ENCODE measurements around the gene EGF. TPM values are rescaled to one million over a fixed set of nuclear protein-coding genes. Genes with fewer than 3 reads are reported as not detected.

EGF gene
- total and polyA plus RNA-seq, 3 donors from 2014 or later = 0.79 to 1.3 (median 0.87) TPM

GRCh38 chr4:109913596-109914241 is 1.0 kb downstream of the EGF start:
- Histone ChIP-seq H3K9me3 (no peaks in the 10 kb centered on the region), H3K4me1 (no peaks in the 10 kb centered on the region), H3K27ac (no peak overlapping the region), H3K4me3 (no peak overlapping the region), H3K27me3 (no peaks in the 10 kb centered on the region), H3K36me3 (ENCODE audit: low read depth, missing control alignments) (no peaks in the 10 kb centered on the region)
- intact Hi-C loops (cut with DNase I; ENCODE audit: low total_unique reads) = no loop called here
- TF ChIP-seq POLR2A (IDR thresholded peaks at IDR 0.05) (no peak), CTCF (IDR thresholded peaks at IDR 0.05) (no peak)
- WGBS, 2 donors = 90 to 96% methylated on average over 2 of the region's 2 CpGs
- DNase-seq = no peak

- Histone ChIP-seq H3K4me1 (no peaks in the 10 kb centered on the region), H3K9me3 (no peaks in the 10 kb centered on the region), H3K27me3 (no peaks in the 10 kb centered on the region), H3K36me3 (ENCODE audit: low read depth, missing control alignments) (no peaks in the 10 kb centered on the region), H3K4me3 (no peak overlapping the region), H3K27ac (no peak overlapping the region)
- intact Hi-C loops (cut with DNase I; ENCODE audit: low total_unique reads) = no loop called here
- no peak for DNase-seq
- TF ChIP-seq POLR2A (IDR thresholded peaks at IDR 0.05) (no peak), CTCF (IDR thresholded peaks at IDR 0.05) (no peak)
- 82 to 90% methylated on average over 3 of the region's 3 CpGs for WGBS, 2 donors
These were observed 1.6 kb downstream of the EGF start for GRCh38 chr4:109914322-109914721.

- Histone ChIP-seq H3K36me3 (ENCODE audit: low read depth, missing control alignments) (no peaks in the 10 kb centered on the region), H3K9me3 (no peaks in the 10 kb centered on the region), H3K27ac (no peak overlapping the region), H3K27me3 (no peaks in the 10 kb centered on the region), H3K4me1 (no peaks in the 10 kb centered on the region), H3K4me3 (no peak overlapping the region)
- 71 to 86% methylated on average over 8 of the region's 8 CpGs for WGBS, 2 donors
- no peak for TF ChIP-seq CTCF (IDR thresholded peaks at IDR 0.05)
- no peak for TF ChIP-seq POLR2A (IDR thresholded peaks at IDR 0.05)
- intact Hi-C loops (cut with DNase I; ENCODE audit: low total_unique reads) = no loop called here
- no peak for DNase-seq
These were observed 2.8 kb downstream of the EGF start for GRCh38 chr4:109915385-109916026.

GRCh38 chr4:109916027-109916409 is 3.3 kb downstream of the EGF start:
- 55 to 65% methylated on average over 4 of the region's 4 CpGs for WGBS, 2 donors
- intact Hi-C loops (cut with DNase I; ENCODE audit: low total_unique reads) = no loop called here

More at GRCh38 chr4:109916027-109916409, 3.3 kb downstream of the EGF start:
- H3K4me1 ChIP-seq = no peaks in the 10 kb centered on the region
- no peak overlapping the region for H3K27ac ChIP-seq
- H3K4me3 ChIP-seq = no peak overlapping the region
- H3K9me3 ChIP-seq = no peaks in the 10 kb centered on the region
- H3K27me3 ChIP-seq = no peaks in the 10 kb centered on the region
- DNase-seq = no peak
- no peaks in the 10 kb centered on the region for H3K36me3 ChIP-seq (ENCODE audit: low read depth, missing control alignments)
- TF ChIP-seq POLR2A (IDR thresholded peaks at IDR 0.05) = no peak
- TF ChIP-seq CTCF (IDR thresholded peaks at IDR 0.05) = no peak

Measured in testis (tissue), 3 donors.